Parathyroid adenoma (tissue), 2 donors: Measurements from ENCODE around the gene NPHP3.

Experiments
- H2AFZ ChIP-seq: fragments of 300-600 bp; sonication (generic); one replicate; pipeline ENCODE4 v1.7.0; 2017; ENCODE audit warnings: antibody characterized with exemption, mild to moderate bottlenecking
- H3K27ac ChIP-seq: fragments of 300-600 bp; sonication (generic); one replicate; pipeline ENCODE4 v1.7.0; 2017
- H3K27me3 ChIP-seq: fragments of 300-600 bp; sonication (generic); one replicate; pipeline ENCODE4 v1.7.0; 2017; ENCODE audit warnings: low read length; ENCODE audit not compliant: control insufficient read depth, insufficient read depth
- H3K36me3 ChIP-seq: fragments of 300-600 bp; sonication (generic); one replicate; pipeline ENCODE4 v1.7.0; 2017; ENCODE audit warnings: low read length; ENCODE audit not compliant: control insufficient read depth, insufficient read depth
- H3K4me1 ChIP-seq: fragments of 300-600 bp; sonication (generic); one replicate; pipeline ENCODE4 v1.7.0; 2017; ENCODE audit warnings: control low read depth
- H3K4me2 ChIP-seq: fragments of 300-600 bp; sonication (generic); one replicate; pipeline ENCODE4 v1.7.0; 2017; ENCODE audit warnings: low read length
- H3K4me3 ChIP-seq: fragments of 300-600 bp; sonication (generic); one replicate; pipeline ENCODE4 v1.7.0; 2017; ENCODE audit warnings: low read depth, low read length
- H3K79me2 ChIP-seq: fragments of 300-600 bp; sonication (generic); one replicate; pipeline ENCODE4 v1.7.0; 2017; ENCODE audit warnings: control low read depth
- H3K9ac ChIP-seq: fragments of 300-600 bp; sonication (generic); one replicate; pipeline ENCODE4 v1.7.0; 2017; ENCODE audit warnings: mild to moderate bottlenecking
- H3K9me3 ChIP-seq: fragments of 300-600 bp; sonication (generic); one replicate; pipeline ENCODE4 v1.7.0; 2017; ENCODE audit warnings: low read length; ENCODE audit not compliant: control insufficient read depth
- CTCF ChIP-seq: fragments of 300-600 bp; sonication (generic); IDR thresholded peaks from one replicate; pipeline ENCODE4 v1.7.0; 2017; ENCODE audit warnings: antibody characterized with exemption, mild to moderate bottlenecking
- donor health status: primary hyperparathyroidism.

Gene NPHP3

GRCh38 chr3:132652640-132653270 lies 69.5 kb downstream of the NPHP3 start:
- TF ChIP-seq CTCF, result no peak
- no peaks in the 10 kb centered on the region for H3K27me3 ChIP-seq

GRCh38 chr3:132650153-132650552 lies 72.1 kb downstream of the NPHP3 start:
- Histone ChIP-seq H3K4me1 (peaks cover 11% of the 10 kb centered on the region), H3K4me2 (no peak overlapping the region), H3K79me2 (peaks cover 12% of the 10 kb centered on the region), H3K36me3 (no peaks in the 10 kb centered on the region), H3K9ac (no peak overlapping the region), H3K4me3 (no peak overlapping the region), H2AFZ (no peak overlapping the region), H3K27ac (no peak overlapping the region), H3K27me3 (no peaks in the 10 kb centered on the region), H3K9me3 (no peaks in the 10 kb centered on the region)
- no peak for TF ChIP-seq CTCF

More at GRCh38 chr3:132652640-132653270, 69.5 kb downstream of the NPHP3 start:
- no peaks in the 10 kb centered on the region for H3K9me3 ChIP-seq
- no peak overlapping the region for H3K4me3 ChIP-seq
- H3K27ac ChIP-seq, result no peak overlapping the region
- H3K36me3 ChIP-seq, result no peaks in the 10 kb centered on the region
- no peak overlapping the region for H3K4me2 ChIP-seq
- no peak overlapping the region for H2AFZ ChIP-seq
- no peak overlapping the region for H3K9ac ChIP-seq
- H3K4me1 ChIP-seq, result peaks cover 11% of the 10 kb centered on the region
- H3K79me2 ChIP-seq, result peaks cover 19% of the 10 kb centered on the region

GRCh38 chr3:132645058-132645457 lies 77.2 kb downstream of the NPHP3 start:
- TF ChIP-seq CTCF, result no peak
- H3K27ac ChIP-seq, result no peak overlapping the region
- H3K4me3 ChIP-seq, result no peak overlapping the region
- H3K9ac ChIP-seq, result no peak overlapping the region
- H3K27me3 ChIP-seq, result no peaks in the 10 kb centered on the region
- H2AFZ ChIP-seq, result no peak overlapping the region
- H3K79me2 ChIP-seq, result peaks cover 3% of the 10 kb centered on the region
- H3K9me3 ChIP-seq, result no peaks in the 10 kb centered on the region
- no peaks in the 10 kb centered on the region for H3K36me3 ChIP-seq
- H3K4me1 ChIP-seq, result no peaks in the 10 kb centered on the region
- no peak overlapping the region for H3K4me2 ChIP-seq

GRCh38 chr3:132643366-132643765 lies 78.8 kb downstream of the NPHP3 start:
- H3K4me3 ChIP-seq, result no peak overlapping the region
- H3K27ac ChIP-seq, result no peak overlapping the region
- H3K4me1 ChIP-seq, result no peaks in the 10 kb centered on the region
- H3K79me2 ChIP-seq, result no peaks in the 10 kb centered on the region
- H3K9me3 ChIP-seq, result no peaks in the 10 kb centered on the region
- H2AFZ ChIP-seq, result no peak overlapping the region
- H3K4me2 ChIP-seq, result no peak overlapping the region
- no peak overlapping the region for H3K9ac ChIP-seq
- no peak for TF ChIP-seq CTCF
- H3K36me3 ChIP-seq, result no peaks in the 10 kb centered on the region
- no peaks in the 10 kb centered on the region for H3K27me3 ChIP-seq

- Histone ChIP-seq H2AFZ (no peak overlapping the region), H3K27ac (no peak overlapping the region), H3K4me3 (no peak overlapping the region), H3K9me3 (no peaks in the 10 kb centered on the region), H3K4me2 (no peak overlapping the region), H3K9ac (no peak overlapping the region), H3K4me1 (no peaks in the 10 kb centered on the region), H3K79me2 (no peaks in the 10 kb centered on the region), H3K27me3 (no peaks in the 10 kb centered on the region), H3K36me3 (no peaks in the 10 kb centered on the region)
- TF ChIP-seq CTCF, result no peak
Observed at GRCh38 chr3:132642539-132642847, 79.7 kb downstream of the NPHP3 start.
